Measurements from ENCODE around the gene PDZRN4. TPM values are rescaled to one million over a fixed set of nuclear protein-coding genes. Genes with fewer than 3 reads are reported as not detected.

The PDZRN4 gene
- total RNA-seq, 1 experiment from 2014 or later: not detected

GRCh38 chr12:41367726-41368405 lies 179.7 kb downstream of the PDZRN4 start:
- CTCF ChIA-PET: no interaction called here
- Histone ChIP-seq H3K4me3 (ENCODE audit: low read depth, low read length, poor library complexity, severe bottlenecking) (no peak overlapping the region), H3K27me3 (replicated peaks; ENCODE audit: insufficient read depth, low read depth, low read length, poor library complexity) (no peaks in the 10 kb centered on the region), H3K9me3 (ENCODE audit: low read depth, low read length, poor library complexity, severe bottlenecking) (no peaks in the 10 kb centered on the region), H3K4me1 (ENCODE audit: insufficient read depth, low read length, poor library complexity, severe bottlenecking) (no peaks in the 10 kb centered on the region), H3K36me3 (ENCODE audit: insufficient read depth, low read length, poor library complexity, severe bottlenecking) (no peaks in the 10 kb centered on the region), H3K27ac (ENCODE audit: low read depth, low read length, poor library complexity, severe bottlenecking) (no peak overlapping the region)
- DNase-seq (ENCODE audit: low spot score): peak; percentile 23
- TF ChIP-seq EZH2 (IDR thresholded peaks at IDR 0.05; ENCODE audit: borderline replicate concordance, low read depth, low read length, poor library complexity, severe bottlenecking): no peak
- TF ChIP-seq CTCF (conservative IDR thresholded peaks at IDR 0.05; ENCODE audit: low read depth, low read length): peak; percentile 58
- intact Hi-C loops (cut with micrococcal nuclease; ENCODE audit: unreplicated experiment): no loop called here
- POLR2A ChIA-PET (ENCODE audit: low non-redundant PET): no interaction called here
- BruUV-seq (replicated peaks): no TSS peak

- no peaks in the 10 kb centered on the region for H3K4me1 ChIP-seq (ENCODE audit: insufficient read depth, low read length, poor library complexity, severe bottlenecking)
- CTCF ChIA-PET: no interaction called here
- no TSS peak for BruUV-seq (replicated peaks)
- intact Hi-C loops (cut with micrococcal nuclease; ENCODE audit: unreplicated experiment): no loop called here
- no peaks in the 10 kb centered on the region for H3K36me3 ChIP-seq (ENCODE audit: insufficient read depth, low read length, poor library complexity, severe bottlenecking)
- H3K9me3 ChIP-seq (ENCODE audit: low read depth, low read length, poor library complexity, severe bottlenecking): no peaks in the 10 kb centered on the region
- no peaks in the 10 kb centered on the region for H3K27me3 ChIP-seq (replicated peaks; ENCODE audit: insufficient read depth, low read depth, low read length, poor library complexity)
- no peak for DNase-seq (ENCODE audit: low spot score)
- no peak for TF ChIP-seq CTCF (conservative IDR thresholded peaks at IDR 0.05; ENCODE audit: low read depth, low read length)
- no peak overlapping the region for H3K27ac ChIP-seq (ENCODE audit: low read depth, low read length, poor library complexity, severe bottlenecking)
- no peak overlapping the region for H3K4me3 ChIP-seq (ENCODE audit: low read depth, low read length, poor library complexity, severe bottlenecking)
- POLR2A ChIA-PET (ENCODE audit: low non-redundant PET): no interaction called here
These were observed 192.8 kb downstream of the PDZRN4 start for GRCh38 chr12:41380878-41381277.

GRCh38 chr12:41402801-41403200 lies 214.7 kb downstream of the PDZRN4 start:
- POLR2A ChIA-PET (ENCODE audit: low non-redundant PET): no interaction called here

More at GRCh38 chr12:41402801-41403200, 214.7 kb downstream of the PDZRN4 start:
- BruUV-seq (replicated peaks): no TSS peak
- Histone ChIP-seq H3K27ac (ENCODE audit: low read depth, low read length, poor library complexity, severe bottlenecking) (no peak overlapping the region), H3K27me3 (replicated peaks; ENCODE audit: insufficient read depth, low read depth, low read length, poor library complexity) (no peaks in the 10 kb centered on the region), H3K36me3 (ENCODE audit: insufficient read depth, low read length, poor library complexity, severe bottlenecking) (no peaks in the 10 kb centered on the region), H3K4me3 (ENCODE audit: low read depth, low read length, poor library complexity, severe bottlenecking) (no peak overlapping the region), H3K9me3 (ENCODE audit: low read depth, low read length, poor library complexity, severe bottlenecking) (no peaks in the 10 kb centered on the region), H3K4me1 (ENCODE audit: insufficient read depth, low read length, poor library complexity, severe bottlenecking) (no peaks in the 10 kb centered on the region)
- DNase-seq (ENCODE audit: low spot score): peak; percentile 2
- intact Hi-C loops (cut with micrococcal nuclease; ENCODE audit: unreplicated experiment): no loop called here
- TF ChIP-seq CTCF (conservative IDR thresholded peaks at IDR 0.05; ENCODE audit: low read depth, low read length): no peak
- no peak for TF ChIP-seq EZH2 (IDR thresholded peaks at IDR 0.05; ENCODE audit: borderline replicate concordance, low read depth, low read length, poor library complexity, severe bottlenecking)
- CTCF ChIA-PET: no interaction called here
